Measurements from ENCODE around the gene RNF208. TPM values are rescaled to one million over a fixed set of nuclear protein-coding genes. Genes with fewer than 3 reads are reported as not detected.

RNF208 gene
- total RNA-seq, 1 donor from 2014 or later, result not detected

- Histone ChIP-seq H3K4me1 (ENCODE audit: control insufficient read depth in 3 of 3, insufficient read depth in 3 of 3, low read length in 3 of 3) (peaks cover 54 to 80% (median 75%) of the 10 kb centered on the region in 3 donors), H3K36me3 (ENCODE audit: control insufficient read depth in 3 of 3, insufficient read depth in 3 of 3, low read length in 3 of 3) (no peaks in the 10 kb centered on the region), H3K9ac (ENCODE audit: low read depth in 1 of 3, low read length in 3 of 3) (peak within 1 kb of the TSS; percentile 63 to 88 (median 72)), H3K27ac (ENCODE audit: low read depth, low read length) (peak within 1 kb of the TSS; percentile 66), H3K4me3 (ENCODE audit: low read length in 3 of 3) (peak within 1 kb of the TSS; percentile 72 to 87 (median 83)), H3K27me3 (ENCODE audit: control insufficient read depth in 3 of 3, insufficient read depth in 3 of 3, low read length in 3 of 3) (no peaks in the 10 kb centered on the region), H3K9me3 (ENCODE audit: control insufficient read depth in 3 of 3, low read length in 3 of 3) (no peaks in the 10 kb centered on the region)
Measured at GRCh38 chr9:137200311-137201204, 21.5 kb downstream of the RNF208 start, which contains the start of gene TPRN. TPRN (minus strand) TSS chr9:137200741; CDS start chr9:137200711, 30 bp downstream.

- Histone ChIP-seq H3K4me3 (ENCODE audit: low read length in 3 of 3) (peak overlapping the region in 2 of 3 donors; percentile 32 to 35), H3K4me1 (ENCODE audit: control insufficient read depth in 3 of 3, insufficient read depth in 3 of 3, low read length in 3 of 3) (peaks cover 48 to 83% (median 79%) of the 10 kb centered on the region in 3 donors), H3K27me3 (ENCODE audit: control insufficient read depth in 3 of 3, insufficient read depth in 3 of 3, low read length in 3 of 3) (no peaks in the 10 kb centered on the region), H3K9ac (ENCODE audit: low read depth in 1 of 3, low read length in 3 of 3) (peak overlapping the region; percentile 32 to 70 (median 57)), H3K9me3 (ENCODE audit: control insufficient read depth in 3 of 3, low read length in 3 of 3) (no peaks in the 10 kb centered on the region), H3K27ac (ENCODE audit: low read depth, low read length) (no peak overlapping the region), H3K36me3 (ENCODE audit: control insufficient read depth in 3 of 3, insufficient read depth in 3 of 3, low read length in 3 of 3) (no peaks in the 10 kb centered on the region)
Measured at GRCh38 chr9:137199411-137200121, 22.5 kb downstream of the RNF208 start.

DNA sequence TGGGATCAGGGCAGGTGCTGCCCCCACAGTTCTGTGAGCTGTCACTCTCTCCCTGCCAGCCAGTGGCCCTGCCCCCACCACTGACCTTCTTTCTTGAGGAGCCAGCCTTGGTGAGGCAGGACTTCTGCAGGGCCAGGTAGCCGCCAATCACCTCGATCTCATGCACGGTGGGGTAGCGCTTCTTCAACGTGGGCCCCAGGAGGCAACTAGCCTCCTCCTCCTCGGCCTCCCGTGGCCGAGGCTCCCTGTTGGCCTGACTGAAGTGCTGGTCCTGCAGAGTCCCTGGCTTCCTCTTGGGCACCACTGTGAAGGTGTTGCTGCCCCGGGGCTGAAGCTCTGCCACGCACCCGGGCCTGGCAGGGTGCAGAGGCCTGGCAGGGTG lies 23.1 kb downstream of the RNF208 start:
- Histone ChIP-seq H3K36me3 (ENCODE audit: control insufficient read depth in 3 of 3, insufficient read depth in 3 of 3, low read length in 3 of 3) (no peaks in the 10 kb centered on the region), H3K27me3 (ENCODE audit: control insufficient read depth in 3 of 3, insufficient read depth in 3 of 3, low read length in 3 of 3) (no peaks in the 10 kb centered on the region), H3K4me3 (ENCODE audit: low read length in 3 of 3) (peak overlapping the region in 1 of 3 donors; percentile 32), H3K9me3 (ENCODE audit: control insufficient read depth in 3 of 3, low read length in 3 of 3) (no peaks in the 10 kb centered on the region), H3K27ac (ENCODE audit: low read depth, low read length) (no peak overlapping the region), H3K9ac (ENCODE audit: low read depth in 1 of 3, low read length in 3 of 3) (peak overlapping the region; percentile 20 to 70 (median 32)), H3K4me1 (ENCODE audit: control insufficient read depth in 3 of 3, insufficient read depth in 3 of 3, low read length in 3 of 3) (peaks cover 42 to 83% (median 79%) of the 10 kb centered on the region in 3 donors)

DNA sequence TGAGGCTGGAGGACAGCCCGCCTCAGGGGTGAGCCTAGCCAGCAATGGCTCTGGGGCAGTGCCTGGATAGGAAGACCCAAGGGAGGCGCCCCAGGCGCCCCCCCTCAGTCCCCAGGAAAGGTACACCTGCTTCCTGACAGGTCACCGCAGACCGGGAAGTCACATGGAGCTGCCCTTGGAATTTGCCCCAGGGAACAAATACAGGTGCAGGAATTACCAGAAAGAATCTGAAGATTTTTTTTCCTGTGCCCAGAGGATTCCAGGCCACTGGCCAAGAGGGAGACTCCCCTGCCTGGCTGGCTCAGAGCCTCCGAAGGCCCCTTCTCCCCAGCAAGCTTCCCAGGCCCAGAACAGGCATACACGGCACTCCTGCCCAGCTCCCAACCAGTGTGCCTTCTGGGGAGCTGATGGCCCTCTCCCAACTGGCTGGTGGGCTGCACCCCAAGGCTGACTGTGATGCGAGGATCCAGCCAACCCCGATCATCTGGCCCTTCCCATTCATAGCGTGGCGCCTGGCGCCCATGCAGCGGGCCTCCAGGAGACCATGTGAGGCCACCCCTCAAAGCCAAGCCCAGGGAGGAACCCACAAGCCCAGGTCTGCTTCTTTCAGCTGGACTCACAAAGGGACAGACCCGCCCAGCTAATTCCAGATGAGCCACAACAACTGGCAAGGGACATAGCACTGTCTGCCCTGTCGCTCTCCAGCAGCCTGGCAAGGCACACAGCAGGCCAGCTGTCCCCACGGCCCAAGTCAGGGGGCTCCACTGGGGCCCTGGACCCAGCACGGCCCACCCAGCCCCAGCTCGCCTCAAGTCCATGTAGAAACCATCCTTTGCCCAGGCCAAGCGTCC lies 23.8 kb downstream of the RNF208 start:
- no peaks in the 10 kb centered on the region for H3K27me3 ChIP-seq (ENCODE audit: control insufficient read depth in 3 of 3, insufficient read depth in 3 of 3, low read length in 3 of 3)
- H3K9ac ChIP-seq (ENCODE audit: low read depth in 1 of 3, low read length in 3 of 3), result peak overlapping the region; percentile 20 to 70 (median 32)
- H3K9me3 ChIP-seq (ENCODE audit: control insufficient read depth in 3 of 3, low read length in 3 of 3), result no peaks in the 10 kb centered on the region
- no peak overlapping the region for H3K27ac ChIP-seq (ENCODE audit: low read depth, low read length)
- no peak overlapping the region for H3K4me3 ChIP-seq (ENCODE audit: low read length in 3 of 3)
- H3K4me1 ChIP-seq (ENCODE audit: control insufficient read depth in 3 of 3, insufficient read depth in 3 of 3, low read length in 3 of 3), result peaks cover 35 to 80% (median 77%) of the 10 kb centered on the region in 3 donors
- H3K36me3 ChIP-seq (ENCODE audit: control insufficient read depth in 3 of 3, insufficient read depth in 3 of 3, low read length in 3 of 3), result no peaks in the 10 kb centered on the region

DNA sequence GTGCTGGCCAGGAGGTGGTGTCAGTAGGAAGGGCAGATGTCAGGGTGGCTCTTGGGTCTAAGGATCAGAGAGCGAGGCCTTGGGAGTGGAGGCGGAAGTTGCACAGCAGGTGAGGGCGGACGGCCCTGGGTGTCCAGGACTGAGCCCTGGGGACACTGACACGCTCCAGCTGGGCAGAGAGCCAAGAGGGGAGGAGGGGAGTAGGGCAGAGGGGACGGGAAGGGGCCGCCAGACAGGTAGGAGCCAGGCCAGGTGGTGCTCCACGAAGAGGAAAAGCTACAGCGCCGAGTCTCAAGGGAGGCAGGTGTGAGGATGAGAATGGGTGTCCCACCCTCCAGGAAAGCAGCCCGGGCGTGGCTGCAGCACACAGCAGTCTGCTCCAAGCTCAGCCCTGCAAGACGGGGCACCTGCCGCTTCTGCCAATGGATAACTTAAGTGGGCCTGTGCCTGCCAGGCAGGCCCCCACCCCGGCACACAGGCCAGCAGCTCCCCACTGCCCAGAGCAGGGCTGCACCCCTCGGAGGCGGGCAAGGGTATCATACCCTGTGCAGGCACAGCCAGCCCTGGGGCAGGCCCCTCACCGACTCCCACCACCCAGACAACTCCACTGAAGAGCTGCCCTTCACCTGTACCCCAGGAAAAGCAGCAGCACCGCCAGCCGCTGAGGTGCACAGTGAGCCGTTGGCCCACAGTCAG lies 26.4 kb downstream of the RNF208 start:
- peaks cover 17 to 67% (median 59%) of the 10 kb centered on the region in 3 donors for H3K4me1 ChIP-seq (ENCODE audit: control insufficient read depth in 3 of 3, insufficient read depth in 3 of 3, low read length in 3 of 3)

DNA sequence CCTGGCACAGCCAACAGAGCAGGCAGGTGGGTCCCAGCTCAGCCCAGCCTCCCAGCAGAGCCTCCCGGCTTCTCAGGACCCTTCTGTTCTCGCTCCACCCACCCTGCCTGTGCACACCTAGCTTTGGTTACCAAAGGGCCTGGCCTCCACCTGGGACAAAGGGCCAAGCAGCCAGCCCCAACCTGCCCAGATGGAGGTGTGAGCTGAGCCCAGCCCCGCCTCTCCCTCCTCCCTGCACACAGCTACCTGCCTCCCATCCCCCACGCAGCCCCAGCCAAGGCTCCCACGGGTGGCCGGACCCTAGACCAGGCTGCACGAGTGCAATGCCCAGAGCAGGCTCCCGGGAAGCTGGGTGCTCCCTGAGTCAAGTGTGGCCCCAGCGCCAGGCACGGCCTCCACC lies 27.1 kb downstream of the RNF208 start:
- Histone ChIP-seq H3K27ac (ENCODE audit: low read depth, low read length) (no peak overlapping the region), H3K36me3 (ENCODE audit: control insufficient read depth in 3 of 3, insufficient read depth in 3 of 3, low read length in 3 of 3) (peaks cover 15 to 16% (median 16%) of the 10 kb centered on the region in 3 donors), H3K27me3 (ENCODE audit: control insufficient read depth in 3 of 3, insufficient read depth in 3 of 3, low read length in 3 of 3) (no peaks in the 10 kb centered on the region), H3K9ac (ENCODE audit: low read depth in 1 of 3, low read length in 3 of 3) (peak overlapping the region in 2 of 3 donors; percentile 14 to 71), H3K9me3 (ENCODE audit: control insufficient read depth in 3 of 3, low read length in 3 of 3) (no peaks in the 10 kb centered on the region), H3K4me3 (ENCODE audit: low read length in 3 of 3) (no peak overlapping the region), H3K4me1 (ENCODE audit: control insufficient read depth in 3 of 3, insufficient read depth in 3 of 3, low read length in 3 of 3) (peaks cover 24 to 75% (median 65%) of the 10 kb centered on the region in 3 donors)

More for the DNA sequence above, 26.4 kb downstream of the RNF208 start:
- Histone ChIP-seq H3K27ac (ENCODE audit: low read depth, low read length) (no peak overlapping the region), H3K4me3 (ENCODE audit: low read length in 3 of 3) (no peak overlapping the region), H3K36me3 (ENCODE audit: control insufficient read depth in 3 of 3, insufficient read depth in 3 of 3, low read length in 3 of 3) (peaks cover 8 to 10% (median 8%) of the 10 kb centered on the region in 3 donors), H3K27me3 (ENCODE audit: control insufficient read depth in 3 of 3, insufficient read depth in 3 of 3, low read length in 3 of 3) (no peaks in the 10 kb centered on the region), H3K9me3 (ENCODE audit: control insufficient read depth in 3 of 3, low read length in 3 of 3) (no peaks in the 10 kb centered on the region), H3K9ac (ENCODE audit: low read depth in 1 of 3, low read length in 3 of 3) (no peak overlapping the region)

- H3K9ac ChIP-seq (ENCODE audit: low read depth in 1 of 3, low read length in 3 of 3), result peak overlapping the region in 1 of 3 donors; percentile 71
- H3K27me3 ChIP-seq (ENCODE audit: control insufficient read depth in 3 of 3, insufficient read depth in 3 of 3, low read length in 3 of 3), result no peaks in the 10 kb centered on the region
- peaks cover 27 to 76% (median 67%) of the 10 kb centered on the region in 3 donors for H3K4me1 ChIP-seq (ENCODE audit: control insufficient read depth in 3 of 3, insufficient read depth in 3 of 3, low read length in 3 of 3)
- H3K27ac ChIP-seq (ENCODE audit: low read depth, low read length), result no peak overlapping the region
- H3K9me3 ChIP-seq (ENCODE audit: control insufficient read depth in 3 of 3, low read length in 3 of 3), result no peaks in the 10 kb centered on the region
- H3K36me3 ChIP-seq (ENCODE audit: control insufficient read depth in 3 of 3, insufficient read depth in 3 of 3, low read length in 3 of 3), result peaks cover 17 to 18% (median 18%) of the 10 kb centered on the region in 3 donors
- H3K4me3 ChIP-seq (ENCODE audit: low read length in 3 of 3), result no peak overlapping the region
Measured at GRCh38 chr9:137194388-137194787, 27.7 kb downstream of the RNF208 start.

GRCh38 chr9:137193771-137194170 lies 28.3 kb downstream of the RNF208 start:
- Histone ChIP-seq H3K4me1 (ENCODE audit: control insufficient read depth in 3 of 3, insufficient read depth in 3 of 3, low read length in 3 of 3) (peaks cover 26 to 75% (median 66%) of the 10 kb centered on the region in 3 donors), H3K9ac (ENCODE audit: low read depth in 1 of 3, low read length in 3 of 3) (peak overlapping the region in 1 of 3 donors; percentile 71), H3K27me3 (ENCODE audit: control insufficient read depth in 3 of 3, insufficient read depth in 3 of 3, low read length in 3 of 3) (no peaks in the 10 kb centered on the region), H3K4me3 (ENCODE audit: low read length in 3 of 3) (no peak overlapping the region), H3K9me3 (ENCODE audit: control insufficient read depth in 3 of 3, low read length in 3 of 3) (no peaks in the 10 kb centered on the region), H3K36me3 (ENCODE audit: control insufficient read depth in 3 of 3, insufficient read depth in 3 of 3, low read length in 3 of 3) (peaks cover 17 to 18% (median 18%) of the 10 kb centered on the region in 3 donors), H3K27ac (ENCODE audit: low read depth, low read length) (no peak overlapping the region)

DNA sequence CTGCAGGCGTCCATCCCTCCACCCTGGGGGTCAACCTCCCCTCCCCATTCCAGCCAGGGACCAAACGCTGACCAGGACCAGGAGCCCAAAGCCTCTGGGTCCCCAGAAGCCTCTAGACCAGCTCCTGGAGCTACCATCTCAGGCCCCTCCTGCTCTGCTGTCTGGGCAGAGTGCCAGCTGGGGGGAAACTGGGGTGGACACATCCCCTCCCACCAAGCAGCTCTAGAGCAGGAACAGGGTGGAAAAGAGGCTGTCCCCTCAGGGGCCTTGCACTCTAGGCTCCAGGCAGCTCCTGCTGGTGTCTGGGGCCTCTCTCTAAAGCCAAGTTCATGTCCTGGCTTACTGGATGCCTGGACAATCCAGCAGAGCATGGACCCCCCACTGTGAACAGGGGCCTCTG lies 29.2 kb downstream of the RNF208 start:
- Histone ChIP-seq H3K9ac (ENCODE audit: low read depth in 1 of 3, low read length in 3 of 3) (no peak overlapping the region), H3K9me3 (ENCODE audit: control insufficient read depth in 3 of 3, low read length in 3 of 3) (no peaks in the 10 kb centered on the region), H3K27ac (ENCODE audit: low read depth, low read length) (no peak overlapping the region), H3K27me3 (ENCODE audit: control insufficient read depth in 3 of 3, insufficient read depth in 3 of 3, low read length in 3 of 3) (no peaks in the 10 kb centered on the region), H3K4me3 (ENCODE audit: low read length in 3 of 3) (no peak overlapping the region), H3K36me3 (ENCODE audit: control insufficient read depth in 3 of 3, insufficient read depth in 3 of 3, low read length in 3 of 3) (peaks cover 17 to 18% (median 18%) of the 10 kb centered on the region in 3 donors), H3K4me1 (ENCODE audit: control insufficient read depth in 3 of 3, insufficient read depth in 3 of 3, low read length in 3 of 3) (peaks cover 20 to 71% (median 58%) of the 10 kb centered on the region in 3 donors)
